Measurements from ENCODE around the gene TAGLN2. TPM values are rescaled to one million over a fixed set of nuclear protein-coding genes. Genes with fewer than 3 reads are reported as not detected.

The TAGLN2 gene
- polyA plus RNA-seq, 3 donors, result 658 to 1,259 (median 918) TPM

GRCh38 chr1:159931101-159931794 lies 5.9 kb upstream of the TAGLN2 start:
- Histone ChIP-seq H3K27ac (ENCODE audit: low read depth in 1 of 2, low read length in 2 of 2) (no peak overlapping the region), H4K20me1 (ENCODE audit: insufficient read depth, low read length) (no peaks in the 10 kb centered on the region), H3K79me2 (ENCODE audit: insufficient read depth, low read length) (no peaks in the 10 kb centered on the region), H3K4me2 (replicated peaks; ENCODE audit: extremely low read depth, low read length, poor library complexity, severe bottlenecking) (no peak overlapping the region), H3K4me3 (replicated peaks in 1 of 3; ENCODE audit: low read depth in 2 of 3, low read length in 3 of 3) (no peak overlapping the region), H3K4me1 (ENCODE audit: control insufficient read depth in 1 of 2, insufficient read depth in 2 of 2, low read length in 2 of 2) (peaks cover 8 to 9% of the 10 kb centered on the region in 2 donors), H3K36me3 (replicated peaks in 1 of 2; ENCODE audit: control insufficient read depth in 1 of 2, insufficient read depth in 2 of 2, low read length in 2 of 2) (no peaks in the 10 kb centered on the region), H3K27me3 (ENCODE audit: control insufficient read depth in 2 of 2, insufficient read depth in 2 of 2, low read length in 2 of 2) (no peaks in the 10 kb centered on the region), H2AFZ (ENCODE audit: insufficient read depth, low read depth, low read length, poor library complexity, severe bottlenecking) (no peak overlapping the region), H3K9me3 (replicated peaks in 1 of 2; ENCODE audit: control insufficient read depth in 1 of 2, insufficient read depth in 1 of 2, low read length in 2 of 2) (no peaks in the 10 kb centered on the region), H3K9ac (ENCODE audit: insufficient read depth, low read length, poor library complexity, severe bottlenecking) (no peak overlapping the region)
- WGBS (ENCODE audit: insufficient coverage), result 93% methylated on average over 8 of the region's 13 CpGs
- no peaks in the 10 kb centered on the region for H3K36me3 Mint-ChIP-seq
- peaks cover 3 to 11% (median 9%) of the 10 kb centered on the region in 3 donors for H3K27me3 Mint-ChIP-seq (ENCODE audit: low read depth in 3 of 3)
- no peak for DNase-seq
- H3K27ac Mint-ChIP-seq, result no peak overlapping the region
- H3K4me3 Mint-ChIP-seq, result peak overlapping the region in 1 of 2 donors; percentile 24
- TF ChIP-seq CTCF (IDR thresholded peaks at IDR 0.05), result no peak
- peaks cover 12% of the 10 kb centered on the region for H3K4me1 Mint-ChIP-seq
- H3K9me3 Mint-ChIP-seq, result peaks cover 0 to 1% (median 0%) of the 10 kb centered on the region in 7 donors
- intact Hi-C loops (cut with micrococcal nuclease), result loop anchor here in 1 of 2 donors (5.0 to 10.0 kb wide), 2 partner anchors 39 to 164 kb away; partner anchors contain the start of gene IGSF8

GRCh38 chr1:159930634-159931033 lies 5.3 kb upstream of the TAGLN2 start:
- TF ChIP-seq CTCF (IDR thresholded peaks at IDR 0.05), result no peak
- H3K4me2 ChIP-seq (replicated peaks; ENCODE audit: extremely low read depth, low read length, poor library complexity, severe bottlenecking), result no peak overlapping the region
- H3K9ac ChIP-seq (ENCODE audit: insufficient read depth, low read length, poor library complexity, severe bottlenecking), result no peak overlapping the region
- no peaks in the 10 kb centered on the region for H3K9me3 ChIP-seq (replicated peaks in 1 of 2; ENCODE audit: control insufficient read depth in 1 of 2, insufficient read depth in 1 of 2, low read length in 2 of 2)
- H3K36me3 ChIP-seq (replicated peaks in 1 of 2; ENCODE audit: control insufficient read depth in 1 of 2, insufficient read depth in 2 of 2, low read length in 2 of 2), result no peaks in the 10 kb centered on the region
- peaks cover 0 to 1% (median 0%) of the 10 kb centered on the region in 7 donors for H3K9me3 Mint-ChIP-seq
- peaks cover 3 to 11% (median 9%) of the 10 kb centered on the region in 3 donors for H3K27me3 Mint-ChIP-seq (ENCODE audit: low read depth in 3 of 3)
- peaks cover 12% of the 10 kb centered on the region for H3K4me1 Mint-ChIP-seq
- WGBS (ENCODE audit: insufficient coverage), result 96% methylated on average over 5 of the region's 8 CpGs
- no peaks in the 10 kb centered on the region for H4K20me1 ChIP-seq (ENCODE audit: insufficient read depth, low read length)
- H3K4me1 ChIP-seq (ENCODE audit: control insufficient read depth in 1 of 2, insufficient read depth in 2 of 2, low read length in 2 of 2), result peaks cover 6 to 8% of the 10 kb centered on the region in 2 donors
- H3K79me2 ChIP-seq (ENCODE audit: insufficient read depth, low read length), result peaks cover 4% of the 10 kb centered on the region
- H3K36me3 Mint-ChIP-seq, result no peaks in the 10 kb centered on the region
- no peak overlapping the region for H3K4me3 Mint-ChIP-seq
- H3K27ac ChIP-seq (ENCODE audit: low read depth in 1 of 2, low read length in 2 of 2), result no peak overlapping the region
- intact Hi-C loops (cut with micrococcal nuclease), result loop anchor here in 1 of 2 donors (5.0 to 10.0 kb wide), 2 partner anchors 38 to 164 kb away; partner anchors contain the start of gene IGSF8
- H3K27ac Mint-ChIP-seq, result peak overlapping the region in 1 of 7 donors; percentile 24
- H2AFZ ChIP-seq (ENCODE audit: insufficient read depth, low read depth, low read length, poor library complexity, severe bottlenecking), result no peak overlapping the region
- no peak for DNase-seq
- no peaks in the 10 kb centered on the region for H3K27me3 ChIP-seq (ENCODE audit: control insufficient read depth in 2 of 2, insufficient read depth in 2 of 2, low read length in 2 of 2)
- H3K4me3 ChIP-seq (replicated peaks in 1 of 3; ENCODE audit: low read depth in 2 of 3, low read length in 3 of 3), result no peak overlapping the region

All from CD14-positive monocyte (primary cell).